ENCODE results near the gene KCNK16.
"Not testable (repeated sequence)": the region's sequence is repeated elsewhere in the genome, so short reads cannot be mapped to it uniquely, and the experiment has no call there.

KCNK16 gene

GRCh38 chr6:39304951-39305350 is 17.6 kb downstream of the KCNK16 start:
- no peak for DNase-seq

DNA sequence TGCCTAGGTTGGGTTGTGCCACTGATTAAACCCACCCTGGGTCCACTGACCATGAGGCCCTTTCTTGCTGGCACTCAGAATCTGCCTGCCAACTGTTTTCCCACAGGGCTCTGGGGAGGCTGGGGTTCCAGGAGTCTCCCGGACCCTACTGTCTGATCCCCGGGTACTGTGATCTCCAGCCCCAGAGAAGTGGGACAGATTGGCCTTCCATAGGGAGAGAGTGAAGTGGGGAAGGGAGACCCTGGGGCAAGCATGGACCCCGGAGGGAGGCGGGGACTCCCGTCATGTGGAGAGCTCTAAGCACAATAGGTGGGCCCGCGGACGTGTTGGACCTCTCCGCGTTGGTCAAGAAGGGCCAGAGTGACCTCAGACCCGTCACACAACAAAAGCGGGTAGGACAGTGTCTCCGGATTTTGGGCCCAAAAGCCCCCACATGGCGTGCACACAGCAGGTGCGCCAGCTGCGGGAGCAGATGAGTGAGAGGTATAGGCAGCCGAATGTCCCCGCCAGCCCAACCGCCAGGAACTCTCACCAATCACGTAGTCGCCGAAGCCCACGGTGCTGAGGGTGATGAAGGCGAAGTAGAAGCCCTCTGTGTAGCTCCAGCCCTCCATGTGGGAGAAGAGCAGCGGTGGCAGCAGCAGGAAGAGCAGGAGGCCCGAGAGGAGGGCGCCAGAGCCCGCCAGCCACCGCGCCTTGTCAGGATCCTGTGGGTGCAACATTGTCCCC is 18.9 kb downstream of the KCNK16 start:
- DNase-seq, result no peak

DNA sequence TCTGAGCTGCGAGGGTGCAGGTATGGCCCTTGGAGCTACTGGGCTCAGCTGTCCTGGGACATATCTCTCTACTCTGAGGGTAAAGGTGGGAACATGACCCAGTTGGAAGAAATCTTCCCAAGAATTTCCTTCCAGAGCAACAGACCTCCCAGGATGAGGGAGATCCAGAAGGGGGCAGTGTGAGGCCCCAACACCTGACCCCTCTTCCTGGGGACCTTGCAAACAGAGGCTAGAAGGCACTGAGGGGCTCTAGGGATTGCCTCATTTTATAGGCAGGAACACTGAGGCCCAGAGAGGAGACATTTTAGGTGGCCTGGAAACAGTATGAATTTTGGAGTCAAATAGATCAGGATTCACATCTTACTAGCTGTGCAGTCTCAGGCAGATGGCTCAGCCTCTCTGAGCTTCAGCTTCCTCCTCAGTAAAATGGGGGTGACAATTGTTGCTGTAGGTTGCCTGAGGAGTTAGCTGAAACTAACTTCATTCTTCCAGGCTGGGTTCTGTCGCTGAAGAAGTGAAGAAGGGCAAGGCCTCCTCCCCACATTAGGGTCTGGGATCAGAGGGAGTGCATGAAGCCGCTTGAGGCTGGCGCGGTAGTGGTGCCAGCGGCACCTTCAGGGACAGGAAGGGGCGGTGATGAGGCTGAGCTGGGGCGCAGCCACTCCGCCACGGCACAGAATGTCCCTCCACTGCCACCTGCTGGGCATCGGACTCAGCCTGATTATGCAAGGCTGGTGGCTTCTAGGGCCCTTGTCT is 19.7 kb downstream of the KCNK16 start:
- peak; percentile 67 for DNase-seq

DNA sequence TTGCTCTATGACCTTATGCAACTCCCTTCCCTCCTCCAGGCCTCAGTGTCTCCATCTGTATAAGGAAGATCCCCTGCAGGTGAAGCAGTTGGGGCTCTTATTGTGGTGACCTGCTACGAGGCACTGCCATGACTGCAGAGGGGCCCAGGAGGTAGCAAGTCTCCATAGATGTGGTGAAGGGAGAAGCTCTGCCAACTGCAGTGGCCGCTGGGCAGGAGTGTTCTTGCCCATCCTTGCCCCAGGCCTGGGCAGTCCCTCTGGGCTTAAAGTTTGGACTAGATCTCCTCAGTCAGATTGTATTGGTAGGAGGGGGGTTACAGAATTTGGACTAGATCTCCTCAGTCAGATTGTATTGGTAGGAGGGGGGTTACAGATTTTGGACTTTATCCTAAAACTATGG is 20.5 kb downstream of the KCNK16 start:
- DNase-seq, result no peak

DNA sequence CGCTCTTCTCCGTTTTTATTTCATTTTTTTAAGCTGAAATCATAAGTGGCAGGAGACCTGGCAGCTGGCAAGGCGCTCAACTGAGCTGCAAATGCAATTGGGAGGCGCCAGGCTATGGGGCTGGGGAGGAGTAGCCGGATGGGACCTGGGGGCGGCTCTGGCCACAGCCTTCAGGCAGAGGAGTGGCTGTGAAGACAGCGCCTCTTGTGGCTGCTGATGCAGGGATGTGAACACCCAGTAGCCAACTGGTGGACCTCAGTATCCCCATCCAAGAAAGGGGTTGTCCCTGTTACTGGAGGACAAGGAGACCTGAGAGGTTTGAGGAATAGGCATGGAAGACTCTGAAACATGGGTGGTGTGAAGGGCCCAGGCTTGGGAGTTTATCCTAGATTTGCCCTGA is 20.9 kb downstream of the KCNK16 start:
- DNase-seq, result no peak

DNA sequence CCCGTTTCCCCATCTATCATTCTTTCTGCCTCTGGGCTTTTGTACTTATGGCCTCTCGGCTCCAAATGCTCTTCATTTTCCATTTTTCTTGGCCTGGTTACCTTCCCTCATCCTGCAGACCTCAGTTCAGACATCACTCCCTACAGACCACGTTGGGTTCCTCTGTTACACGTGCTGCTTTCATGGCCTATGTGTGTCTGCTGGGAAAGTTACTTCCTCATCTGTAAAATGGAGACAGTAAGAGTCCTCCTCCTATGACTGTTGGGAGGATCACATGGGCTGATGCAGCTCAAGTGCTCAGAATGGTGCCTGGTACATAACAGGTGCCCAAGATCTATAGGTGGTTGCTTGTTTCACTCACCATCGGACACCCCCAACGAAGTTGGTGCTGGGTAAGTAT is 21.8 kb downstream of the KCNK16 start:
- DNase-seq, result no peak

- no peak for DNase-seq
Measured at GRCh38 chr6:39298061-39298460, 24.4 kb downstream of the KCNK16 start.

- no peak for DNase-seq
Measured at GRCh38 chr6:39296745-39297640, 25.5 kb downstream of the KCNK16 start.

DNA sequence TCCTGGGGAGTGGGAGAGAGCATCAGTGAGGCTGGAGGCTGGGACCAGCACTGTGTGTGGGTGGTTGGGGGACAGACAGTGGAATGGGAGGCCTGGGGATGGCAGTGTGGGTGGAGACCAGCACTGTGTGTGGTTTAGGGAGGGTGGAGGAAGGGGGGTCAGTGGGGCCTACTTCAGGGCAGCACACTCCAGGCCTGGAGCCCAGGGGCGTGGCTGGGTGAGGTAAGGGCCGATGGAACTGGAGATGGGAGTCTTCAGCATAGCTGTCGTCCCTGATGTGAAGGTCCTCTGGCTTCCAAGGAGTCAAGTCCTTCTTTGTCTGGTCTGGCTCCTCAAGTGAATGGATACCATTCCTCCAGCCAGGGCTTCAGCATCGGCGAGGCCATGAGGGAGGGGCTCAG is 26.9 kb downstream of the KCNK16 start:
- no peak for DNase-seq

DNA sequence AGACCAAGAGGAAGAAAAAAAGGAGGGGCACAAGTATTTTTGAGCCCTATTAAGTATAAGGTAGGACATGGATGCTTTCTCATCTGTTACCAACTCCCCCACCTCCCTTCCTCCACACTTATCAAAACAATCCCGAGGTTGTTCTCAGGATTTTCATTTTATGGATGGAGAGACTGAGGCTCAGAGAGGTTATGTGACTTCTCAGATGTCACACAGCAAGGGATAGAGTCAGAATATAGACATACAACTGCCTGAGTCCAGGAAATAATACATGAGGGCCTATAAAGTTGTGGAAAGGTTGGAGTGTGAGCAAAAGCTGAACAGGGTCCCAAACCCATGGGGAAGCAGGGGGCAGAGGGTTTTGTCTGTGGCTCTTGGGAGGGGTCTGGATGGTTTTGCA is 27.6 kb downstream of the KCNK16 start:
- DNase-seq, result no peak

- DNase-seq, result no peak
Measured at GRCh38 chr6:39294133-39294532, 28.4 kb downstream of the KCNK16 start.

GRCh38 chr6:39292637-39293036 is 29.9 kb downstream of the KCNK16 start:
- no peak for DNase-seq

- DNase-seq, result no peak
Measured at GRCh38 chr6:39289490-39289889, 33.0 kb downstream of the KCNK16 start.

DNA sequence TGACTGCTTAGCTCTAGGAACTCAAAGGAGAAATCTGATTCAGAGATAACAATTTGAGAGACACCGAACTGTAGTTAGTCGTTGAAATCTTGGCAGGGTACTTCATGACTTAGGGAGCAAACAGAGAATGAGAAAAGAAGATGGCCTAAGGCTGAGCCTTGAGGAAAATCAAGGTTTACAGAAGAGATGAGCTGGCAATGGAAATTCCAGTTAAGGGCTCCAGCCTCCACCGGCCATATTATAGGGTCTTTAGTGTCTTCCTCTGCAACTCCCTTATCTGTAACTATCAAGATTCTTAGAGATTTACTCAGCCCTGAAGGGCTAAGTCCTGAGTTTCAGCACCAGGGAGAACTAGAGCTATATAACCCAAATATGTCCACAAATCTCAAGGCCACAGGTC is 34.9 kb downstream of the KCNK16 start:
- no peak for DNase-seq

GRCh38 chr6:39286596-39286995 is 35.9 kb downstream of the KCNK16 start:
- DNase-seq, result not testable (repeated sequence)

- DNase-seq, result no peak
Measured at GRCh38 chr6:39282774-39283173, 39.7 kb downstream of the KCNK16 start.

DNA sequence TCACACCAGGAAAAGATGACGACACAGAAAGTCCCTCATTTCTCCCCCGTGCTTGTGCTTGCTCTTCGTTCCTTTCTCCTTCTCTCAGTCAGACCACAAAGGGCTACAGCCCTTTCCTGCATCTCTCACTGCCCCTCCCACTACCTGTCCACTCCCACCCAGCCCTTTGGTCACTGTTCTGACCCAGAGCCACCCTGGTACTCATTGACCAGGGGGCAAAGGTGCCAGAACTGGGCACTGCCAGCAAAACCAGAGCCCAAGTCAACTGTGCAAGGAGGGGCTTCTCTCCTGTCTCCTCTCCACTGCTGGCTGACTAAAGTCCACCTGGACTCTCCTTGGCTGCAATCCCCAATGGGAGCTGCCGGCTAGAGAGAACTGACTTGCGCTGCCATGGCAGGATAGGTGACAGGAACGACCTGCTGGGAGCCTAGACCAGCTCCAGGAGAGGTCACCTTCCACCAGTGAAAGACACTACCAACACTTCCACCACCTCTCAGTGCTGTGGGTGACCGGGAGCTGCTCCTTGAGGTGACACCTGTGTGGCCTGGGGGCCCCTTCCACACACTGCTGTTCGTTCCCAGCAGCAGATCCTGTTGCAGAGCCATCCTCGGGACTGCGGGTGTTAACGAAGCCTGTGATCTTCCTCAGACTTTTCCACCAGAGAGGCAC is 41.1 kb downstream of the KCNK16 start:
- no peak for DNase-seq

GRCh38 chr6:39280247-39280731 is 42.2 kb downstream of the KCNK16 start:
- no peak for DNase-seq

- DNase-seq, result no peak
Measured at GRCh38 chr6:39279539-39279938, 43.0 kb downstream of the KCNK16 start.

DNA sequence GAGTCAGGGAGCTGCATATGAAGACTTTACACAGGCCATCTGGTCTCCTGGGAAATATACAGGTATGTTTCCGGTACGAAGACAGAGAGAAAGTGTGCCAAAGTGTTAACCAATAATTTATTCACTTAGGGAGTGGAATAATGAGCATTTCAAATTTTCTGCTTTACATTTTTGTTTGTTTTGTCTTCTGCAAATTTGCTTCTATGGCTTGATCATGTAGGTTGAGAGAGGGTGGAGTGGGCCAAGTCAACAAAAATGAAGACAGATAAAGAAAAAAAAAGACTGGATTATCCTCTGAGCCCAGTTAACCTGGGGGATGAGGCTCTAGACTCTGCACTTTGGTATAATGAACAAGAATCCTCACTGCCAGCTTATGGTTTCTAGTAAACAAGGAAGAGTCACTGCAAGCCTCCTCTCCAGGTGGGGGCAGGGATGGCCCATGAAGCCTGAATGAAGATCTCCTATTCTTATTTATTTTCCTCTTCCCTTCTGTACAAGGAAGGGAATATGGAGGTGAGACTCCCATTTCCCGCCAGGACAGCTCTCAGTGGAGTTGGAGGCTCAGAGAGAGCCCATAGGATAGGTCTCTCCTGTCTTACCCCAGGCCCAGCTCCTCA is 46.0 kb downstream of the KCNK16 start:
- DNase-seq, result no peak

- no peak for DNase-seq
Measured at GRCh38 chr6:39274903-39275302, 47.6 kb downstream of the KCNK16 start.

DNA sequence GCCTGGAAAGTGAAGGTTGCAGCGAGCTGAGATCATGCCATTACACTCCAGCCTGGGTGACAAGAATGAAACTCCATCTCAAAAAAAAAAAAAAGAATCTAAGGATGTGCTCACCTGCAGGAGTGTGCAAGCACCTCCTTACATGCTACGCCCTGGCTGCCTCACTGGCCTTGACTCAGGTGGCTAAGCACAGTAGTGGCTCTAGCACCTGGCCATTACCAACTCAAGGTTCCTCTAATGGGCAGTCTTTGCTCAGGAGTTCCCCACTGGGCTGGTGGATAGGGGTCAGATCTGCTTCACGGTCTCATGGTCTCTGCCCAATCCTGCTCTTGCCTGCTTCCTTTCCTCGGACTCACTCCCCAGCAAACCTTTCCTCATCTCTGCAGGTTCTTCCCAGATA is 48.0 kb downstream of the KCNK16 start:
- DNase-seq, result no peak

Data from NCI-H1105 treated with DMSO at 0.1 percent for 48 hours (cell line).